ENCODE measurements around the gene SYCP2.
"Not testable (repeated sequence)": the region's sequence is repeated elsewhere in the genome, so short reads cannot be mapped to it uniquely, and the experiment has no call there.

The SYCP2 gene

GRCh38 chr20:59856526-59856925 is 76.9 kb downstream of the SYCP2 start:
- not testable (repeated sequence) for H3K9ac ChIP-seq (ENCODE audit: low read depth, low read length); H3K4me1 ChIP-seq (ENCODE audit: insufficient read depth, low read length); H3K27me3 ChIP-seq (ENCODE audit: insufficient read depth, low read length); H3K27ac ChIP-seq (ENCODE audit: low read length); H3K4me3 ChIP-seq (ENCODE audit: low read length); H3K36me3 ChIP-seq (ENCODE audit: insufficient read depth, low read depth, low read length); H3K9me3 ChIP-seq (ENCODE audit: insufficient read depth, low read depth, low read length)

GRCh38 chr20:59850018-59850641 is 83.3 kb downstream of the SYCP2 start:
- H3K9me3 ChIP-seq (ENCODE audit: insufficient read depth, low read depth, low read length) = no peaks in the 10 kb centered on the region
- no peaks in the 10 kb centered on the region for H3K36me3 ChIP-seq (ENCODE audit: insufficient read depth, low read depth, low read length)
- no peak overlapping the region for H3K9ac ChIP-seq (ENCODE audit: low read depth, low read length)
- no peak overlapping the region for H3K4me3 ChIP-seq (ENCODE audit: low read length)
- no peaks in the 10 kb centered on the region for H3K4me1 ChIP-seq (ENCODE audit: insufficient read depth, low read length)
- no peaks in the 10 kb centered on the region for H3K27me3 ChIP-seq (ENCODE audit: insufficient read depth, low read length)
- H3K27ac ChIP-seq (ENCODE audit: low read length) = no peak overlapping the region

- Histone ChIP-seq H3K9ac (ENCODE audit: low read depth, low read length) (no peak overlapping the region), H3K36me3 (ENCODE audit: insufficient read depth, low read depth, low read length) (no peaks in the 10 kb centered on the region), H3K9me3 (ENCODE audit: insufficient read depth, low read depth, low read length) (no peaks in the 10 kb centered on the region), H3K27me3 (ENCODE audit: insufficient read depth, low read length) (peaks cover 7% of the 10 kb centered on the region; the same call in 1 of the 2 replicates), H3K4me3 (ENCODE audit: low read length) (no peak overlapping the region), H3K4me1 (ENCODE audit: insufficient read depth, low read length) (no peaks in the 10 kb centered on the region), H3K27ac (ENCODE audit: low read length) (no peak overlapping the region)
These were observed 85.3 kb downstream of the SYCP2 start for GRCh38 chr20:59848182-59848581.

- Histone ChIP-seq H3K4me3 (ENCODE audit: low read length) (no peak overlapping the region), H3K27me3 (ENCODE audit: insufficient read depth, low read length) (peaks cover 22% of the 10 kb centered on the region), H3K27ac (ENCODE audit: low read length) (no peak overlapping the region), H3K9me3 (ENCODE audit: insufficient read depth, low read depth, low read length) (no peaks in the 10 kb centered on the region), H3K4me1 (ENCODE audit: insufficient read depth, low read length) (no peaks in the 10 kb centered on the region), H3K36me3 (ENCODE audit: insufficient read depth, low read depth, low read length) (no peaks in the 10 kb centered on the region), H3K9ac (ENCODE audit: low read depth, low read length) (no peak overlapping the region)
These were observed 88.0 kb downstream of the SYCP2 start for GRCh38 chr20:59845472-59845871.

- Histone ChIP-seq H3K9me3 (ENCODE audit: insufficient read depth, low read depth, low read length) (no peaks in the 10 kb centered on the region), H3K4me1 (ENCODE audit: insufficient read depth, low read length) (no peaks in the 10 kb centered on the region; the same call in 1 of the 2 replicates), H3K27me3 (ENCODE audit: insufficient read depth, low read length) (peaks cover 48% of the 10 kb centered on the region), H3K27ac (ENCODE audit: low read length) (no peak overlapping the region), H3K4me3 (ENCODE audit: low read length) (no peak overlapping the region), H3K9ac (ENCODE audit: low read depth, low read length) (no peak overlapping the region), H3K36me3 (ENCODE audit: insufficient read depth, low read depth, low read length) (no peaks in the 10 kb centered on the region)
These were observed 94.0 kb downstream of the SYCP2 start for GRCh38 chr20:59839400-59839799.

DNA sequence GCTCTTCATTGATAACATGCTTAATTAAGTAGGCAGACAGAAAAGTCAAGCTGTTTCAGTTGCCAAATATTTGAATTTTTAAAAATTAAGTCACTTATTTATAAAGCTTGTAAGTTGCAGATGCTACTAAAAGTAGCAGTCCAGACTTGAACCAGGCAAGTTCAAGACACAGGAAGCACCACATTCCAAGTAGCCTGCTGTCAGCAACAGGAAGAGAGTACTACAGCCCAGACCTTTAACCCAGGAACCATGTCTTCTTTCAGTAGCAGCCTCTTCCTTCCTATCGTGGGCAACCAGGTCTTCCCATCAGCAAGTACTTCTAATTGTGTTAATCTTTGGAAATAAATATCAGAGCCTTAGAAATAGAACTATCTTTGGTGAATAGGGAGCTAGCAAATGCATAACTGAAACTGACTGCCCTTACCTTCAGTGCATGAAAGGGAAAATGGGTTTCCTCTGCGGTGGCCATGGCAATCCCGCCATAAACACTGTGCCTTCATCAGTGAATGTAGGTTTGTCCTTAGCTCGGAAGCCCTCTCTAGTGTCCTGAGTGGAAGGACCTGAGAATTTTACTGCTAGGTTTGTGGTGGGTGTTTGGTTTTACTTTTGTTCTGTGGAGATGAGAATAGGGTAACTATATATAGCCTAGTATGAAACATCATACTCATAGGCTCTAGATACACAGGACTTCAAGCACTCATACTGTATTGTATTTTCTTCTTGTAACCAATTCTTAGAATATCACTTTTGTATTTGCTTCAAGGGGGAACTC is 95.6 kb downstream of the SYCP2 start:
- no peak overlapping the region for H3K4me3 ChIP-seq (ENCODE audit: low read length)
- no peaks in the 10 kb centered on the region for H3K36me3 ChIP-seq (ENCODE audit: insufficient read depth, low read depth, low read length)
- no peaks in the 10 kb centered on the region; the same call in 1 of the 2 replicates for H3K4me1 ChIP-seq (ENCODE audit: insufficient read depth, low read length)
- no peak overlapping the region for H3K9ac ChIP-seq (ENCODE audit: low read depth, low read length)
- no peaks in the 10 kb centered on the region for H3K9me3 ChIP-seq (ENCODE audit: insufficient read depth, low read depth, low read length)
- peaks cover 43% of the 10 kb centered on the region for H3K27me3 ChIP-seq (ENCODE audit: insufficient read depth, low read length)
- H3K27ac ChIP-seq (ENCODE audit: low read length) = no peak overlapping the region

DNA sequence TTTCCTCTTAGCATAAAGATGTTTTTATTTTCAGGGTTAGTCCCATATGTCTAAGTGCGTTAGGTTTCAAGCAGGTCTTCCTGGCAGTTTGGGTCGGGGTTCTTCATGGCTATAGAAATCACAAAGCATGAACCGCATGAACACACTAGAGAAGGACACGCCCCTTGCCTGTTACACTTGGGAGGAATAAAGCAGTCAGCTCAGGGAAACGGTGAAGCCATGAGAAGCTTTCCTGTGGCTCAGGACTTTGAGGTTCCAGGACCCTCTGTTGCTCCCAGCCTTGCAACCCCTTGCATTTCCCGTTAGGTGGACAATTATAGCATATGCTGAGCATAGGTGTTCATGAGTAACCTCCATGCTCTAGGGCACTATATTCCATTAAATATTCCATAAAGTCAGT is 96.7 kb downstream of the SYCP2 start:
- no peaks in the 10 kb centered on the region for H3K9me3 ChIP-seq (ENCODE audit: insufficient read depth, low read depth, low read length)
- H3K4me3 ChIP-seq (ENCODE audit: low read length) = no peak overlapping the region
- no peaks in the 10 kb centered on the region; the same call in 1 of the 2 replicates for H3K4me1 ChIP-seq (ENCODE audit: insufficient read depth, low read length)
- H3K36me3 ChIP-seq (ENCODE audit: insufficient read depth, low read depth, low read length) = no peaks in the 10 kb centered on the region
- no peak overlapping the region for H3K27ac ChIP-seq (ENCODE audit: low read length)
- no peak overlapping the region for H3K9ac ChIP-seq (ENCODE audit: low read depth, low read length)
- peaks cover 37% of the 10 kb centered on the region for H3K27me3 ChIP-seq (ENCODE audit: insufficient read depth, low read length)

- Histone ChIP-seq H3K4me1 (ENCODE audit: insufficient read depth, low read length) (no peaks in the 10 kb centered on the region; the same call in 1 of the 2 replicates), H3K27ac (ENCODE audit: low read length) (no peak overlapping the region), H3K36me3 (ENCODE audit: insufficient read depth, low read depth, low read length) (no peaks in the 10 kb centered on the region), H3K4me3 (ENCODE audit: low read length) (no peak overlapping the region), H3K27me3 (ENCODE audit: insufficient read depth, low read length) (peaks cover 30% of the 10 kb centered on the region), H3K9me3 (ENCODE audit: insufficient read depth, low read depth, low read length) (no peaks in the 10 kb centered on the region), H3K9ac (ENCODE audit: low read depth, low read length) (no peak overlapping the region)
These were observed 97.7 kb downstream of the SYCP2 start for GRCh38 chr20:59835448-59836395.

- Histone ChIP-seq H3K9ac (ENCODE audit: low read depth, low read length) (no peak overlapping the region), H3K4me1 (ENCODE audit: insufficient read depth, low read length) (no peaks in the 10 kb centered on the region; the same call in 1 of the 2 replicates), H3K27me3 (ENCODE audit: insufficient read depth, low read length) (peaks cover 26% of the 10 kb centered on the region), H3K27ac (ENCODE audit: low read length) (no peak overlapping the region), H3K36me3 (ENCODE audit: insufficient read depth, low read depth, low read length) (no peaks in the 10 kb centered on the region), H3K4me3 (ENCODE audit: low read length) (no peak overlapping the region), H3K9me3 (ENCODE audit: insufficient read depth, low read depth, low read length) (no peaks in the 10 kb centered on the region)
These were observed 98.4 kb downstream of the SYCP2 start for GRCh38 chr20:59835057-59835447.

- H3K4me1 ChIP-seq (ENCODE audit: insufficient read depth, low read length) = no peaks in the 10 kb centered on the region; the same call in 1 of the 2 replicates
- H3K36me3 ChIP-seq (ENCODE audit: insufficient read depth, low read depth, low read length) = no peaks in the 10 kb centered on the region
- no peak overlapping the region for H3K9ac ChIP-seq (ENCODE audit: low read depth, low read length)
- peaks cover 38% of the 10 kb centered on the region for H3K27me3 ChIP-seq (ENCODE audit: insufficient read depth, low read length)
- no peak overlapping the region for H3K27ac ChIP-seq (ENCODE audit: low read length)
- H3K9me3 ChIP-seq (ENCODE audit: insufficient read depth, low read depth, low read length) = no peaks in the 10 kb centered on the region
- H3K4me3 ChIP-seq (ENCODE audit: low read length) = no peak overlapping the region
These were observed 100.8 kb downstream of the SYCP2 start for GRCh38 chr20:59832406-59833363.

DNA sequence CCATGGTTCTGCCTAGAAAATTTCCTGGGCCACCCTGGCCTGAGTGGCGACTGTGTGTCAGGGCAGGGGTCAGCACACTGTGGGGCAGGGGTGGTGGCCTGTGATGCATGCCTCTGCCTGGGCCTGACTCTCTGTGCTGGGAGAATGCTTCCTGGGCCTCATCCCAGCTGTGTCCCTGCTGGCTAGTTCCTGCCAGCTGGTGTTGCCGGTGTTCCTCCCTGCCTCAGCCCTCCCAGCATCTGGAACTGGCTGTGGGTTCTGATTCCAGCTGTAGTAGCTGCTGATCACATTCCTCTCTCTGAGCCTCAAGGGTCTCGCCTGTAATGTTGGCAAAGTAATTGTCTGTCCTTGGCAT is 101.5 kb downstream of the SYCP2 start:
- Histone ChIP-seq H3K4me3 (ENCODE audit: low read length) (no peak overlapping the region), H3K9me3 (ENCODE audit: insufficient read depth, low read depth, low read length) (no peaks in the 10 kb centered on the region), H3K4me1 (ENCODE audit: insufficient read depth, low read length) (no peaks in the 10 kb centered on the region; the same call in 1 of the 2 replicates), H3K9ac (ENCODE audit: low read depth, low read length) (no peak overlapping the region), H3K27ac (ENCODE audit: low read length) (no peak overlapping the region), H3K27me3 (ENCODE audit: insufficient read depth, low read length) (peaks cover 36% of the 10 kb centered on the region), H3K36me3 (ENCODE audit: insufficient read depth, low read depth, low read length) (no peaks in the 10 kb centered on the region)

All from iPS-20b (cell line).